RCC 7860 (cell line): ENCODE results near the gene ZNF503.
A peak's percentile ranks its signal among the peaks of the same experiment; 100 is the strongest.

Source experiments
- DNase-seq: peaks from one replicate; pipeline ENCODE4 v3.0.0-alpha.2; 2015; ENCODE audit warnings: low spot score
- FAIRE-seq: peaks from 2 replicates; lab custom pipeline; 2012; peaks lifted over from hg19 to GRCh38; lab: Jason Lieb, UNC

Gene ZNF503

DNA sequence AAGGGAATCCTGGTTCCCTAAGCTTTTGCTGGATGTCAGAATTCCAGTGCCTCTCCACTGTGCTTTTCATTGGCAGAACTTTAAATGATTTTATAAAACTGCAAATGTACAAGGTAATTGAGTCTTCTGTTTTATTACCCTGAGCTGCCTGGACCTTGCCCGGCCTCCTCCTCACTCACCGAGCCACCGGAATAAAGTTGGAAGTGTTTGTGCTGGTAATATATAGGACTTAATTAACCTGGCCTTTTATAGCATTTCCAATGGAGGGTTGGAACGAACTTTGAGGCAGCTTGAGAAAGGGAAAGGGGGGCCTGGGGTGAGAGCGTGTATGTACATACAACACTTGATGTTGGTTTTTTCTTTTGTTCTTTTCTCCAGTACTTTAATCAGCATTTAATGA lies 43.4 kb downstream of the ZNF503 start:
- FAIRE-seq, result no peak
- DNase-seq, result no peak

DNA sequence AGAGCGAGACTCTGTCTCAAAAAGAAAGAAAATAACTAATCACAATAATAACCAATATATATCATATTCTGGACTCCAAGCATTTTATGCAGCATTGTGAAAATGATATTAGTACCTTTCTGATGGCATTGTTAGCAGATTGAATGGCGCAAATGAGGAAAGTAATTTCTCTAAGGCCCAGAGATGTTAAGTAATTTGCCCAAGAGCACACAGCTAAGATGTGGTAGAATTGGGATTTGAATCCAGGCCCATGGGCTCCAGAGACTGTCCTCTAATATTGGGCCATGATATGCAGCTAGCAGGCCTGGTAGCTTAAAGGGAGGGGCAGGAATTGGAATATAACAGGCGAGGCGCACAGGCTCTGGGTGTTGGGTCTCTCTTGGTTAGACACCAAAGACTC lies 44.1 kb downstream of the ZNF503 start:
- FAIRE-seq (no peak), DNase-seq (no peak)

DNA sequence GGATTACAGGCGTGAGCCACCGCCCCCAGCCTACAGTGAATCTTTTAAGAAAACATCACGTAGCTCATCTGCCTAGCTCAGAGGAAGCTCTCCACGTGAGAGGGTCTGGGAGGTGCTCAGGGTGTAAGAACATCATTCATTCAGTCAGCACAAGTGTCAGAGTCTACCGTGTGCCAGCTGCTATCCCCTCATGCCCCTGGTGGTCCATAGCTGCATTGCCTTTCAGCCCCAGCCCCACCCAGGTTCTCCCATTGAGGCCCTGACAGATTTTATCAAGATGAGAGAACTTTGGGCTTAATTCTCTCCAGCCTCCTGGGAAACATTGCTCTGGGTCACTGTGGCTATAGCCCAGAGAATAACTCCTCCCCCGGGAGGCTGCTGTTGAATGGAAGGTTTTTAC lies 45.1 kb downstream of the ZNF503 start:
- DNase-seq (no peak), FAIRE-seq (no peak)

DNA sequence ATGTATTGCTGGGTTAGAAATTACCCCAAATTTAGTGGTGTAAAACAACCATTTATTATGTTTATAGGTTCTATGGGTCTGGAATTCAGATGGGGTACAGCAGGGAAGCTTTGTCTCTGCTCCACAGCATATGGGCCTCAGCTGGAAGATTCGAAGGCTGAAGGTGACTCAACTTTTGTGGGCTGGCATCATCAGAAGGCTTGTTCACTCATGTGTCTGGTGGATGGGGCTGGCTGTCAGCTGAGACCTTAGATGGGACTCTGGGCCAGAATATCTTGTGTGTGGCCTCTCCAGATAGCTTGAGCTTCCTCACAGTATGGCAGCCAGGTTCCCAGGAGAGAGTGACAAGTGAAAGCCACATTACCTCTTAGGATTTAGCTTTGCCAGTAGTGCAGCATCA lies 45.9 kb downstream of the ZNF503 start:
- DNase-seq (peak; percentile 9), FAIRE-seq (no peak)

DNA sequence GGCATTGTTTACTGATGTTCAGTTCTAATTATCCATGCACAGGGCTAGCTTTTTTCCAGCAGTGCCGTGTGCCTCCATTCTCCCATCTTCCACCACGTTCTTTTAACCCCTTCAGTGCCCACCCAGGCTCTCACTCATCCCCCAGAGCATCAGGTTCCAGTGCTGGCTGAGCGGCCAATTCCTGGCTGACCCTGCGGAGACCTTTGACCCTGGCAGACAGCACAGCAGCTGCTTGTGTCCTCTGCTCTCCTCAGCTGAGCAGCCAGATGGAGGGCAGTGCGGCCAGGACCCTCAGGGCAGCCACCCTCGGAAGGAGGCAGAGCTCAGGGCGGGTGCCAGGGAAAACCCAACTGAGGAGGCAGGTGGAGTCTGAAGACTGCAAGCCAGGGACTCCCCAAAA lies 48.4 kb downstream of the ZNF503 start:
- FAIRE-seq (no peak), DNase-seq (no peak)

DNA sequence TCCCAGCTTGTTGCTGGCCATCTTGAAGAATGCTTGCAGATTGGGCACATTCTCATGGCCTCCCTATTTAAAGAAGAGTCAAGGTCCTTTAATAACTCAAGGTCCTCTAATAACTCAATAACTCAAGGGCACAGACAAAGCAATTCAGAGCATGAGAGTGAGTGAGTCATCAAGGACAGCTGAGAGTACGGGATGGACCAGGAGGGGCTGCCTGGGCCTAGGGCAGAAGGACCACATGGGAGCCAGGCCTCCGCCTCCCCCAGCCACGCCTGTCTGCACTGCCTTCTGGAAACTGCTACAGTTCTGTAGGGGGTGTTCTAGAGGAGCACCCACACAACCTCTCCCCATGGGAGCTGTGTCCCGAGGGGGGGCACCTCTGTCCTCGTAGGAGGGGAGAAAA lies 48.9 kb downstream of the ZNF503 start:
- DNase-seq, result peak; percentile 12
- FAIRE-seq, result no peak

DNA sequence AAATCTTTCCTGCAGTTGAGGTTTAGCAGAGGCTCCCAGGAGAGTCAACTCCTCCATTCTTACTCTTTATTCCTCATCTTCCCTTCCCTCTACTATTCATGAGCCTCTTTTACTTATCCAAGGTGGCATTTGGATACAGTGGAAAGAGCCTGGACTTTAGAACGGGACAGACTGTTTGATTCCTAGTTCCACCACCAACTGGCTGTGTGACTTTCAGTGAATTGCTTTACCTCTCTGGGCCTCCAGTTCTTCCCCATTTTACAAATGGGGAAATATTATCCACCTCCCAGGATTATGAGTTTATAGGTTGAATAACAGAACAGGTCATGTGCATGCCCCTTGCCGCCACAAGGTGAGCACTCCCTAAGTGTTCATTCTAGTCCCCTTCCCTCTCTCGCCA lies 49.9 kb downstream of the ZNF503 start:
- DNase-seq (no peak), FAIRE-seq (no peak)

DNA sequence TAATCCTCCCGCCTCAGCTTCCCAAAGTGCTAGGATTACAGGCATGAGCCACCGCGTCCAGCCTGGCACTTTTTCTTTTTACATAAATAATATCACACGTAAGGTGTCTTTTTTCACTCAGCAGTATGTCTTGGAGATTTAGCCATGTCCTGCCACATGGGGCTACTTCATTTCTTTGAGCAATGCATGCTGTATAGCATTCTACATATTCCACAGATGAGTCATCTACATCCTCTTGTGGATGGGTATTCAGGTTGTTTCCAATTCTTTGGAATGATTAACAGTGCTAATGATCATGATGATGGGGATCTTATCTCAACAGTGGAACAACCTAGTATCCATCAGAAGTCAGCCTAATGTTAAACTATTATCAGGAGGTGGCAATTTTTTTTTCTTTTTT lies 50.8 kb downstream of the ZNF503 start:
- FAIRE-seq (peak; percentile 96), DNase-seq (peak; percentile 90)
